Stimulated activated naive B cell treated with anti-CD40 and anti-IgM and Interleukin-4, amounts not matched to agents 10 μg/mL and 1 μg/mL and 100 μg/mL, for 72 hours (primary cell): ENCODE data around the gene PLPP4.
A peak's percentile ranks its signal among the peaks of the same experiment; 100 is the strongest.

ENCODE experiments used
- ATAC-seq, 2 donors: fragments of 150-1000 bp; cut with Tn5 transposase; replicated peaks; 2 replicates each; pipeline ENCODE4 v1.10.0; 2021; ENCODE audit warnings: moderate library complexity in 1 of 2
- DNase-seq: peaks from one replicate; pipeline ENCODE4 v3.0.0; 2021
- H3K27ac Mint-ChIP-seq: one replicate; pipeline ENCODE4 v1.8.0; 2022; ENCODE audit warnings: mild to moderate bottlenecking, mixed read lengths
- H3K27me3 Mint-ChIP-seq, 2 donors: one replicate each; pipeline ENCODE4 v1.8.0; 2022; ENCODE audit warnings: mixed read lengths in 2 of 2
- H3K36me3 Mint-ChIP-seq, 2 donors: one replicate each; pipeline ENCODE4 v1.8.0; 2022; ENCODE audit warnings: mixed read lengths in 2 of 2, mild to moderate bottlenecking in 1 of 2
- H3K4me1 Mint-ChIP-seq, 2 donors: one replicate each; pipeline ENCODE4 v1.8.0; 2022; ENCODE audit warnings: mixed read lengths in 2 of 2, mild to moderate bottlenecking in 1 of 2
- H3K4me3 Mint-ChIP-seq, 2 donors: one replicate each; pipeline ENCODE4 v1.8.0; 2022; ENCODE audit warnings: mild to moderate bottlenecking in 2 of 2, mixed read lengths in 2 of 2, moderate library complexity in 1 of 2
- H3K9me3 Mint-ChIP-seq, 2 donors: one replicate each; pipeline ENCODE4 v1.8.0; 2022; ENCODE audit warnings: mixed read lengths in 2 of 2, mild to moderate bottlenecking in 1 of 2

PLPP4 gene

GRCh38 chr10:120462018-120462682 is 5.1 kb downstream of the PLPP4 start:
- DNase-seq (no peak), ATAC-seq (no peak)
- Mint-ChIP-seq H3K27ac (no peak overlapping the region), H3K36me3 (no peaks in the 10 kb centered on the region), H3K27me3 (peaks cover 18 to 28% of the 10 kb centered on the region in 2 donors), H3K4me1 (peaks cover 0 to 6% of the 10 kb centered on the region in 2 donors), H3K4me3 (no peak overlapping the region), H3K9me3 (peaks cover 0 to 1% of the 10 kb centered on the region in 2 donors)

GRCh38 chr10:120465138-120465537 is 8.1 kb downstream of the PLPP4 start:
- peaks cover 0 to 5% of the 10 kb centered on the region in 2 donors for H3K27me3 Mint-ChIP-seq
- H3K4me1 Mint-ChIP-seq = no peaks in the 10 kb centered on the region
- no peak overlapping the region for H3K4me3 Mint-ChIP-seq
- H3K36me3 Mint-ChIP-seq = no peaks in the 10 kb centered on the region
- no peak for ATAC-seq
- peaks cover 0 to 1% of the 10 kb centered on the region in 2 donors for H3K9me3 Mint-ChIP-seq
- DNase-seq = no peak
- H3K27ac Mint-ChIP-seq = no peak overlapping the region

DNA sequence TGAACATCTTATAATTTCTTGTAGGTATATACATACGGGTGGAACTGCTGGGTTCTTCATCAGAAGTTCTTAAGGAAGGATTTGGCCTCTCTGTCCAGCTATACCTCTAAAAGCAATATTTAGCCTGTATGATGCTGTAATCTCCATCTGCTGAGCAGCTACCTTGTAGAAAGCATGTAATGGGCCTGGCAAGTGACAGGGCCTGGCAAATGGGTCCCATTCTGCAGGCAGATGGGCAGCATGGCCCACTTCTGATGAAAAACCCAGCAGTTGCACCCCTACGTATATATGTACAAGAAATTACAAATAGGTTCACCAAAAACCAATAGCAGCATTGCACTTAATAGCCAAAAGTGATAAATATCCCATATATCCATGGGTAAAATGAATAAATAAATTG is 9.0 kb downstream of the PLPP4 start:
- Mint-ChIP-seq H3K27me3 (peaks cover 0 to 5% of the 10 kb centered on the region in 2 donors), H3K4me3 (no peak overlapping the region), H3K4me1 (no peaks in the 10 kb centered on the region), H3K36me3 (no peaks in the 10 kb centered on the region), H3K9me3 (peaks cover 0 to 1% of the 10 kb centered on the region in 2 donors), H3K27ac (no peak overlapping the region)
- ATAC-seq (no peak), DNase-seq (no peak)

DNA sequence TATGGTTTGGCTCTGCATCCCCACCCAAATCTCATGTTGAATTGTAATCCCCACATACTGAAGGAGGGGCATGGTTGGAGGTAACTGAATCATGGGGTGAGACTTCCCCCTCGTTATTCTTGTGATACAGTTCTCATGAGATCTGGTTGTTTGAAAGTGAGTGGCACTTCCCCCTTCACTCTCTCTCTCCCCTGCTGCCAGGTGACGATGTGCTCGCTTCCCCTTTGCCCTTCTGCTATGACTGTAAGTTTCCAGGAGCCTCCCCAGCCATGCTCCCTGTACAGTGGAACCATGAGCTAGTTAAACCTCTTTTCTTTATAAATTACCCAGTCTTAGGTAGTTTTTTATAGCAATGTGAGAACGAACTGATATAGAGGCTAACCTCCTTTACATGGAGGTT is 16.6 kb downstream of the PLPP4 start:
- Mint-ChIP-seq H3K4me3 (no peak overlapping the region), H3K4me1 (no peaks in the 10 kb centered on the region), H3K9me3 (peaks cover 12 to 20% of the 10 kb centered on the region in 2 donors), H3K27ac (peak overlapping the region; percentile 53), H3K36me3 (peaks cover 1 to 3% of the 10 kb centered on the region in 2 donors), H3K27me3 (peaks cover 0 to 5% of the 10 kb centered on the region in 2 donors)
- peak; percentile 11 for DNase-seq
- peak; percentile 85 to 94 for ATAC-seq

DNA sequence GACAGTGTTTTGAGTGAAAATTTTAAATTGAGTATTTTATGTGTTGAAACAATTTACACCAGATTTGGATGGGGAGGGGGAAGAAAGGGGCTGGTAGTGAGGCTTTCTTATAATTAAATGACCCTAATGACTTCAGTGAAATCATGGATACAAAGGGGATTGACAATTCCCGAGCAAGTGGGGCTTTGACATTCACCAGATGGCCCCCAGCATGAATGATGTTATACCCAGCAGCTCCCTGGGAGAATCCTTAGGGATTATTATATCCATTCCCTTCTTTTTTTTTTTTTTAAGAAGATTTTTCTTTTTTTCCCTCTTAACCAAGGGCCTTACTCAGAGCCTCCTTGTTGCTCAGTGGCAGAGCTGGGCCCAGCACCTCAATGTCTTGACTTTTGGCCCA is 17.9 kb downstream of the PLPP4 start:
- Mint-ChIP-seq H3K9me3 (peaks cover 12 to 20% of the 10 kb centered on the region in 2 donors), H3K27me3 (peaks cover 4 to 5% of the 10 kb centered on the region in 2 donors), H3K4me3 (no peak overlapping the region), H3K4me1 (no peaks in the 10 kb centered on the region), H3K36me3 (peaks cover 1 to 3% of the 10 kb centered on the region in 2 donors), H3K27ac (no peak overlapping the region)
- ATAC-seq (no peak), DNase-seq (no peak)

DNA sequence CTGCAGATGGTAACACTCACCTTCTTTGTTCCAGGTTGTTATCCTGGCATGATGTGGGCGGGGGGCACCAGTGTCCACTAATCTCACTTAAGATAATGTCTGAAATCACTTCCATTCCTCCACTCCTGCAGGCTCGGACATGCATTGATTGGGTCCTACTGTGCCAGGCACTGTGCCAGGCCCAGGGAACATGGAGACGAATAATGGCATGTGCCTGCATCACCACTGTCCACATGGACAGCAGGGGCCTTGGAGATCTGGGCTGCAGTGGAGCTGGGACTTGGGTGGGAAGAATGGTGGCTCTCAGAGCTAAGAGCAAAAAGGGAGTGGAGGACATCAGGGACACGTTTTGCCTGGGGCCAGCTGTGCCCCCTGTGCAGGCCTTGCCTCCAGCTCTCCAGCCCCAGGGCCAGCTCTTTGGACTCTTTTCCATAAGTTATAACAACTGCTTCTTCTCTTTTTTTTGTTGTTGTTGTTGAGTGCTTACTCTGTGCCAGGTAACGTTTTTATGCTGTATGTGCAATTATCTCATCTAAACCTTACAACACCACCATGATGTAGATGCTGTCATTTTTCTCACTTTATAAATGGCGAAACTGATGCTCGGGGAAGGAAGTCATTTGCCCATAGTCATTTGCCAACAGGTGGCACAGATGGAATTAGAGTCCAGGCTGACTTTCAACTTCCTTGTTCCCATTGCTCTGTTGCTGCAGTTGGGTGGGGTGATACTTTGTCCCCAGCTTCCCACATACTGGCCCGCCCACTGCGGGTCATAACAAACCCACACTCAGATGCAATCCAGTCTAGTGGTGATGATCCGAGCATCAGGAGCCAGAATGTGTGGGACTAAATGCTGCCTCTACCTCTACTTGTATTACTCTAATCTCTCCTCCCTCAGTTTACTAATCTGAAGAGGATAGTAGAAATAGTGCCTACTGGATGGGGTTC is 19.1 kb downstream of the PLPP4 start:
- H3K4me1 Mint-ChIP-seq = no peaks in the 10 kb centered on the region
- H3K27me3 Mint-ChIP-seq = peaks cover 4 to 5% of the 10 kb centered on the region in 2 donors
- H3K4me3 Mint-ChIP-seq = no peak overlapping the region
- H3K9me3 Mint-ChIP-seq = peaks cover 13 to 20% of the 10 kb centered on the region in 2 donors
- ATAC-seq (no peak), DNase-seq (no peak)
- H3K36me3 Mint-ChIP-seq = peaks cover 1 to 3% of the 10 kb centered on the region in 2 donors
- H3K27ac Mint-ChIP-seq = no peak overlapping the region

DNA sequence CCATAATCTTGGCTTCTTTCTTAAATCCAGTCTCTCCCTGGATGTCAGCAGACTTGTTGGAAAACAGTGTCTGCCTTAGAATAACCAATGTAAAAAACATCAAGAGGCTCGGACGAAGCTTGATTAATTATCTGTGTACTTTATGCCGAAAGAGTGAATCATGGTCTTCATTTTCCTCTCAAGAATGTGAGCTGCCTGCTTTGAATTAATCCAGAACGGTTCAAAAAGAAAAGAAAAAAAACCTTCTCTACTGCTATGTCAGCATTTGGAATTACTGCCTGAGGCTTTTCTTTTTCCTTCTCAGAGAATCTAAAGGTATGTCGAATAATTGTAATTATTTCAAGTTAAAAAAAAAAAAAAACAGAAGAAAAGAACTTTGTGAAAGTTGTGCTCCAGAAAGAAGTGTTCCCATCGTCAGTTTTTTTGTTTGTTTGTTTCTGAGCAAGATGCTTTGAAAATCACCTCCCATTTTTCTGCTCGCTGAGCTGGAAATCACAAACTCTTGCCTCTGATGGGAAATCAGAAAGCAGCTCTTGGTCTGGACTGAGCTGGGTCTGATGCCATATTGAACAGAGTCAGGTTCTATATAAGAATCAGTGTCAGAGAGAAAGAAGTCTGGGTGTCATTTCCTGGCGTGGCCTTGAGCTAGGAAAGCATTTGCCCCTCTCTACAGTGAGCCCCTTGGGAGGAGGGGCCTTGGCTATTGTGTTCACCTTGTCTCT is 20.2 kb downstream of the PLPP4 start:
- Mint-ChIP-seq H3K4me1 (no peaks in the 10 kb centered on the region), H3K36me3 (peaks cover 1 to 3% of the 10 kb centered on the region in 2 donors), H3K27ac (no peak overlapping the region), H3K27me3 (peaks cover 4 to 5% of the 10 kb centered on the region in 2 donors), H3K4me3 (no peak overlapping the region), H3K9me3 (peaks cover 17 to 22% of the 10 kb centered on the region in 2 donors)
- ATAC-seq (no peak), DNase-seq (no peak)

DNA sequence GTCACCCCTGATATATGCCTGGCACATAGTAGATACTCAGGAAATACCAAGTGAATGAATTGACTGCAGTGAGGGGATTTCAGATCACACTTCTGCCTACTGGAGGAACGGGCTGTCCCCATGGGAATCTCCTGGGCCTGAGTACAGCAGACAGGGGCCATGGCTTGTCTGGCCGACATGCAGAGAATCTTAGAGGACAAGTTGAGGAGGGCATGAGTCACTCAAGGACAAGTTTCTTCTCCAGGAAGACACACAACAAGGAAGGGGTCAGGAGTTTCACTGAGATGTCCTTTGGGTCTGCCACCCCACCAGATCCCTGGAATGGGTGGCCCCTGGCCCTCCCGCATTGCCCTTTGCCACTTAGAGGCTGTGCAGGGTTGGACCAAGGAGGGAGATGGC is 20.7 kb downstream of the PLPP4 start:
- DNase-seq = no peak
- H3K27ac Mint-ChIP-seq = no peak overlapping the region
- H3K4me1 Mint-ChIP-seq = no peaks in the 10 kb centered on the region
- no peaks in the 10 kb centered on the region for H3K36me3 Mint-ChIP-seq
- ATAC-seq = no peak
- H3K4me3 Mint-ChIP-seq = no peak overlapping the region
- H3K9me3 Mint-ChIP-seq = peaks cover 15 to 19% of the 10 kb centered on the region in 2 donors
- peaks cover 4 to 5% of the 10 kb centered on the region in 2 donors for H3K27me3 Mint-ChIP-seq

- Mint-ChIP-seq H3K36me3 (no peaks in the 10 kb centered on the region), H3K4me3 (no peak overlapping the region), H3K27ac (no peak overlapping the region), H3K9me3 (peaks cover 13 to 15% of the 10 kb centered on the region in 2 donors), H3K27me3 (peaks cover 4 to 5% of the 10 kb centered on the region in 2 donors), H3K4me1 (no peaks in the 10 kb centered on the region)
- ATAC-seq = no peak
- DNase-seq = no peak
These were observed 21.4 kb downstream of the PLPP4 start for GRCh38 chr10:120478386-120478785.

DNA sequence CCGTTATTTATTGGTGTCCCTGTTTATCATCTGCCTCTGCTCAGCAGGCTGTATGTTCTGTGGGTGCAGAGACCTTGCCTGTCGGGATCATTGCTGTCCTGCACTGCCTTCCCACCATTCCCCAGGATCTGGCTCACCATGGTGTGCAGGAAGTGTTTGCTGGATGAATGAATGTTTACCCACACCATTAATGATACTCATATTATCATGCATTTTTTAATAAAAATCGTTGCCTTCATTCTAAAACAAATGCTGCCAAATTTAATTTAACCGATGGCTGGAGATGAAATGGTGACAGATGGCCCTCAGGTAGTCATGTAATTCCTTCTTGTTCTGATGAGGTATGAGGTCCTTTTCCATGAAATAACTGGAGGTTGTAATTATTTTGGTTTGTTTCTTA is 22.5 kb downstream of the PLPP4 start:
- peaks cover 7 to 9% of the 10 kb centered on the region in 2 donors for H3K9me3 Mint-ChIP-seq
- H3K4me3 Mint-ChIP-seq = no peak overlapping the region
- peaks cover 4 to 5% of the 10 kb centered on the region in 2 donors for H3K27me3 Mint-ChIP-seq
- no peak overlapping the region for H3K27ac Mint-ChIP-seq
- ATAC-seq (no peak), DNase-seq (no peak)
- H3K4me1 Mint-ChIP-seq = no peaks in the 10 kb centered on the region
- no peaks in the 10 kb centered on the region for H3K36me3 Mint-ChIP-seq

- DNase-seq (no peak), ATAC-seq (no peak)
- peaks cover 4 to 5% of the 10 kb centered on the region in 2 donors for H3K27me3 Mint-ChIP-seq
- no peak overlapping the region for H3K27ac Mint-ChIP-seq
- no peaks in the 10 kb centered on the region for H3K36me3 Mint-ChIP-seq
- H3K4me1 Mint-ChIP-seq = no peaks in the 10 kb centered on the region
- H3K9me3 Mint-ChIP-seq = peaks cover 7 to 9% of the 10 kb centered on the region in 2 donors
- H3K4me3 Mint-ChIP-seq = no peak overlapping the region
These were observed 23.1 kb downstream of the PLPP4 start for GRCh38 chr10:120480065-120480600.

GRCh38 chr10:120480848-120481247 is 23.8 kb downstream of the PLPP4 start:
- Mint-ChIP-seq H3K4me1 (no peaks in the 10 kb centered on the region), H3K4me3 (no peak overlapping the region), H3K9me3 (peaks cover 7 to 9% of the 10 kb centered on the region in 2 donors), H3K27me3 (peaks cover 4 to 5% of the 10 kb centered on the region in 2 donors), H3K27ac (no peak overlapping the region), H3K36me3 (no peaks in the 10 kb centered on the region)
- no peak for ATAC-seq
- no peak for DNase-seq

GRCh38 chr10:120483006-120483405 is 26.0 kb downstream of the PLPP4 start:
- DNase-seq (no peak), ATAC-seq (no peak)
- H3K27me3 Mint-ChIP-seq = peaks cover 0 to 12% of the 10 kb centered on the region in 2 donors
- peaks cover 7 to 9% of the 10 kb centered on the region in 2 donors for H3K9me3 Mint-ChIP-seq
- no peaks in the 10 kb centered on the region for H3K36me3 Mint-ChIP-seq
- H3K27ac Mint-ChIP-seq = no peak overlapping the region
- H3K4me1 Mint-ChIP-seq = no peaks in the 10 kb centered on the region
- H3K4me3 Mint-ChIP-seq = no peak overlapping the region
